Astrocyte (in vitro differentiated cells and primary cell): ENCODE measurements around the gene GBX1. TPM values are rescaled to one million over a fixed set of nuclear protein-coding genes. Genes with fewer than 3 reads are reported as not detected.

Experiments
- DNase-seq: peaks from one replicate; pipeline ENCODE4 v3.0.0-alpha.2; 2010; ENCODE audit warnings: low read depth
- FAIRE-seq: peaks from 2 replicates; lab custom pipeline; 2011; peaks lifted over from hg19 to GRCh38; lab: Jason Lieb, UNC
- H2AFZ ChIP-seq: 2 replicates; pipeline ENCODE4 v1.6.0; 2012; ENCODE audit warnings: low read depth, low read length, inconsistent platforms
- H3K27ac ChIP-seq: 2 replicates; pipeline ENCODE4 v1.5.1; 2011; ENCODE audit warnings: low read depth, low read length, inconsistent platforms
- H3K27me3 ChIP-seq: 2 replicates; pipeline ENCODE4 v1.6.0; 2011; ENCODE audit warnings: low read length, inconsistent platforms; ENCODE audit not compliant: insufficient read depth
- H3K36me3 ChIP-seq: 2 replicates; pipeline ENCODE4 v1.5.1; 2011; ENCODE audit warnings: low read length, inconsistent platforms; ENCODE audit not compliant: insufficient read depth
- H3K4me1 ChIP-seq: 2 replicates; pipeline ENCODE4 v1.5.1; 2011; ENCODE audit warnings: low read length, inconsistent platforms; ENCODE audit not compliant: insufficient read depth
- H3K4me2 ChIP-seq: 2 replicates; pipeline ENCODE4 v1.6.0; 2012; ENCODE audit warnings: low read length, inconsistent platforms
- H3K4me3 ChIP-seq: 2 replicates; pipeline ENCODE4 v1.5.1; 2011; ENCODE audit warnings: low read depth, mild to moderate bottlenecking, low read length, inconsistent platforms; ENCODE audit not compliant: insufficient read depth
- H3K79me2 ChIP-seq: 2 replicates; pipeline ENCODE4 v1.6.0; 2012; ENCODE audit warnings: mild to moderate bottlenecking, low read length, inconsistent platforms; ENCODE audit not compliant: insufficient read depth
- H3K9ac ChIP-seq: 2 replicates; pipeline ENCODE4 v1.6.0; 2012; ENCODE audit warnings: mild to moderate bottlenecking, low read length, inconsistent platforms
- H3K9me3 ChIP-seq: 2 replicates; pipeline ENCODE4 v1.5.1; 2012; ENCODE audit warnings: low read depth, mild to moderate bottlenecking, low read length, inconsistent platforms; ENCODE audit not compliant: insufficient read depth
- H4K20me1 ChIP-seq: 2 replicates; pipeline ENCODE4 v1.6.0; 2012; ENCODE audit warnings: low read length, inconsistent platforms; ENCODE audit not compliant: insufficient read depth
- H3K27ac Mint-ChIP-seq: one replicate; pipeline ENCODE4 v1.8.0; 2021; ENCODE audit warnings: mild to moderate bottlenecking, mixed read lengths; ENCODE audit not compliant: unreplicated experiment
- H3K27me3 Mint-ChIP-seq: one replicate; pipeline ENCODE4 v1.8.0; 2021; ENCODE audit warnings: low read depth, mixed read lengths; ENCODE audit not compliant: unreplicated experiment
- H3K36me3 Mint-ChIP-seq: one replicate; pipeline ENCODE4 v1.8.0; 2021; ENCODE audit warnings: low read depth, mixed read lengths; ENCODE audit not compliant: unreplicated experiment
- H3K4me1 Mint-ChIP-seq: one replicate; pipeline ENCODE4 v1.8.0; 2021; ENCODE audit warnings: low read depth, mixed read lengths; ENCODE audit not compliant: unreplicated experiment
- H3K4me3 Mint-ChIP-seq: one replicate; pipeline ENCODE4 v1.8.0; 2021; ENCODE audit warnings: mild to moderate bottlenecking, moderate library complexity, mixed read lengths; ENCODE audit not compliant: unreplicated experiment
- H3K9me3 Mint-ChIP-seq: one replicate; pipeline ENCODE4 v1.8.0; 2021; ENCODE audit warnings: mild to moderate bottlenecking, mixed read lengths; ENCODE audit not compliant: unreplicated experiment
- CTCF ChIP-seq: IDR thresholded peaks from 2 replicates; pipeline ENCODE4 v1.5.1; 2011; ENCODE audit warnings: low read depth, mild to moderate bottlenecking, inconsistent platforms, low read length, moderate library complexity; ENCODE audit not compliant: insufficient read depth
- EZH2 ChIP-seq: IDR thresholded peaks from 2 replicates; pipeline ENCODE4 v1.6.1; 2012; ENCODE audit warnings: mild to moderate bottlenecking, low read length, inconsistent platforms; ENCODE audit not compliant: insufficient read depth
- total RNA-seq: library from RNA; stranded (reverse); gene quantifications from 2 replicates; pipeline ENCODE4 v1.2.1, GENCODE V29; 2021

Gene GBX1
- total RNA-seq, 1 donor from 2014 or later = not detected

- peak; percentile 26 for FAIRE-seq
- Mint-ChIP-seq H3K27me3 (no peaks in the 10 kb centered on the region), H3K36me3 (peaks cover 21% of the 10 kb centered on the region), H3K9me3 (no peaks in the 10 kb centered on the region), H3K4me1 (peaks cover 10% of the 10 kb centered on the region), H3K4me3 (no peak overlapping the region), H3K27ac (no peak overlapping the region)
- Histone ChIP-seq H2AFZ (no peak overlapping the region), H3K27me3 (no peaks in the 10 kb centered on the region), H3K4me2 (no peak overlapping the region), H3K36me3 (peaks cover 8% of the 10 kb centered on the region), H3K9me3 (no peaks in the 10 kb centered on the region), H3K9ac (no peak overlapping the region), H3K79me2 (no peaks in the 10 kb centered on the region), H3K4me3 (no peak overlapping the region), H3K4me1 (peaks cover 7% of the 10 kb centered on the region), H3K27ac (no peak overlapping the region), H4K20me1 (peaks cover 70% of the 10 kb centered on the region)
- peak; percentile 46 for DNase-seq
- TF ChIP-seq CTCF (peak; percentile 87), EZH2 (no peak)
These were observed 43.6 kb downstream of the GBX1 start for GRCh38 chr7:151123822-151124464.

GRCh38 chr7:151123158-151123821, 44.2 kb downstream of the GBX1 start:
- peaks cover 7% of the 10 kb centered on the region for H3K4me1 ChIP-seq
- no peak overlapping the region for H3K9ac ChIP-seq
- H3K79me2 ChIP-seq = peaks cover 3% of the 10 kb centered on the region
- DNase-seq = no peak
- Mint-ChIP-seq H3K9me3 (no peaks in the 10 kb centered on the region), H3K27me3 (no peaks in the 10 kb centered on the region), H3K4me3 (no peak overlapping the region), H3K27ac (no peak overlapping the region), H3K36me3 (peaks cover 27% of the 10 kb centered on the region), H3K4me1 (peaks cover 10% of the 10 kb centered on the region)
- H3K4me3 ChIP-seq = no peak overlapping the region
- no peaks in the 10 kb centered on the region for H3K9me3 ChIP-seq
- H3K4me2 ChIP-seq = no peak overlapping the region
- TF ChIP-seq CTCF = no peak
- no peak for TF ChIP-seq EZH2
- H3K27me3 ChIP-seq = no peaks in the 10 kb centered on the region
- no peak for FAIRE-seq
- H3K36me3 ChIP-seq = peaks cover 8% of the 10 kb centered on the region
- peaks cover 75% of the 10 kb centered on the region for H4K20me1 ChIP-seq
- no peak overlapping the region for H3K27ac ChIP-seq
- H2AFZ ChIP-seq = no peak overlapping the region

- Histone ChIP-seq H3K27me3 (no peaks in the 10 kb centered on the region), H3K79me2 (peaks cover 7% of the 10 kb centered on the region), H3K4me2 (no peak overlapping the region), H3K4me3 (no peak overlapping the region), H3K36me3 (peaks cover 8% of the 10 kb centered on the region), H3K4me1 (peaks cover 7% of the 10 kb centered on the region), H4K20me1 (peaks cover 75% of the 10 kb centered on the region), H3K27ac (no peak overlapping the region), H2AFZ (no peak overlapping the region), H3K9ac (no peak overlapping the region), H3K9me3 (no peaks in the 10 kb centered on the region)
- Mint-ChIP-seq H3K4me1 (peaks cover 10% of the 10 kb centered on the region), H3K4me3 (no peak overlapping the region), H3K27me3 (no peaks in the 10 kb centered on the region), H3K9me3 (no peaks in the 10 kb centered on the region), H3K36me3 (peaks cover 23% of the 10 kb centered on the region), H3K27ac (no peak overlapping the region)
- DNase-seq (no peak), FAIRE-seq (no peak)
- TF ChIP-seq EZH2 = no peak
- TF ChIP-seq CTCF = no peak
These were observed 44.7 kb downstream of the GBX1 start for GRCh38 chr7:151122796-151123157.
